T follicular helper cell (primary cell): ENCODE data around the gene TGFB3.
"Not testable (repeated sequence)": the region's sequence is repeated elsewhere in the genome, so short reads cannot be mapped to it uniquely, and the experiment has no call there.

ENCODE experiments used
- DNase-seq: peaks from one replicate; pipeline ENCODE4 v3.0.0-alpha.2; 2020; ENCODE audit warnings: low read depth

TGFB3 gene

DNA sequence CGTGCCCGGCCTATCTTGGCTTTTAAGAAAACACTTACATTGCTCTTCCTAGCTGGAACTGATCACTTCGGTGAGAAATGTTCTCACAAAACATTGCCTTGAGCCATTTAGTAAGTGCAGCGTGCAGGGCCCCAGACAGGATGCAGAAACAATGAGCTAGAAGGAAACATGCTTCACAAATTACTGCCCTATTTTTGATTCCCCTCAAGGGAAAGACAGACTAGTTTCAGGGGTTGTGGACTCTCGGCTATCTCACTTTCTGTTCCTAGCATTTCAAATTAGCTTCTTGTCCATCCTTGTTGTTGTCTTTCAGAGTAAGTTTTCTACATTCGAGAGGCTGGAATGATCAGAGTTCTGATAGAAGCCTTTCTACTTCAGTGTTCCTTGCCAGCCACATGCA is 21.6 kb downstream of the TGFB3 start:
- DNase-seq: no peak

DNA sequence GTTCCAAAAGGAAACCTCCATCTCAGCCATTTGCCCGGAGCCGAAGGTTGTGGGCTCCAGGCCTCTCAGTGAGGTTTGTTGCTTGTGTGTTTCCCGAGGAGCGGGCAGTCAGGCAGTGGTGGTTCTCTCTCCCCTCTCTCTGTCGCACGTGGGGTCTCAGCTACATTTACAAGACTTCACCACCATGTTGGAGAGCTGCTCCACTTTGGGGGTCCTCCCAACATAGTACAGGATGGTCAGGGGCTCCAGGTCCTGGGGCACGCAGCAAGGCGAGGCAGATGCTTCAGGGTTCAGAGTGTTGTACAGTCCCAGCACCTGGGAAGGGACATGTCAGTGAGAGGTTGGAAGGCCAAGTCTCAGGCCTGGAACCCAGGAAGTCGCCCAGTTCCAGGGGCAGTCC is 22.8 kb downstream of the TGFB3 start:
- no peak for DNase-seq

GRCh38 chr14:75952489-75952888 is 29.3 kb downstream of the TGFB3 start:
- DNase-seq: no peak

DNA sequence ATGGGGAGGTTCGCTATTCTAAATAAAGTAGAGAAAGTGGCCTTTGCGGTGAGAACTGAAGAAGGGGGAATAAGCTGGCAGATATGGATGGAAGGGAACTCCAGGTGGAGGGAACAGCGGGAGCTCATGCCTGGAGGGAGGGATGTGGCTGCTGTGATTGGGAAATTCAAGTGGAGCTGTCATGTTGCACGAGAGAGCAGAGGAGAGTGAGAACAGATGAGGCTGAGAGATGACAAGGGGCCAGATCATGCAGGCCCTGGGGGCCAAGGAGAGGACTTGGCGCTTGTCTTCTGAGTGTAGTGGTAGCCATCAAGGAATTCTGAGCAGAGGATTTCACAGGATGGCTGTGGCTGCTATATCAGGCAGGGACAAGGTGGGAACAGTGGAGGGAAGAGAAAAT is 35.0 kb downstream of the TGFB3 start:
- no peak for DNase-seq

DNA sequence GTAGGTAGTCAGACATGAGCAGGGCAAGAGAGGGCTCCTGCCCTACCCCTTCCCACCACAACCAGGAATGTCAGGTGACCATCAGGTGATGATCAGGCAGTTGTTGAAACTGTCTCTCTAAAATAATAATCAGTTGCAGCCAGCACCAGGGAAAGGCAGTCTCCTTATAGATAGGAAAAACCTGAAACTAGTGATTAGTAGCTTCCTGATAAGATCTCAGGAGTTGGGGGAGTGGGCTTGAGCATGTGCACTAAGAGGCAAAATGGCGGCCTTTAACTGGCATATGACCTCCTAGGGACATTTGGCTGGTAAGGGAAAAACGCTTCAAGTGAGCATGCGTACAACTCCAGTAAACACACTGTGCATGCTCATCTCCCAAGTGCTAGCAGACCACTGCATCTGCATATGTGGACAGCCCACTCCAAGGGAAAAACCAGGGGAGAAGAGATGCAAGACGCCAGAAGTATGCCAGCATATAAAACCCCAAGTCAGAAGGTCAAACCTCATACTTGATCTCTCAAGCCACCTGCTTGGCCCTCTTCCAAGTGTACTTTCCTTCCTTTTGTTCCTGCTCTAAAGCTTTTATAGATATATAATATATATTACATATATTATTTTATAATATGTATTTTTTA is 37.1 kb downstream of the TGFB3 start:
- no peak for DNase-seq

GRCh38 chr14:75941030-75941429 is 40.8 kb downstream of the TGFB3 start:
- no peak for DNase-seq

DNA sequence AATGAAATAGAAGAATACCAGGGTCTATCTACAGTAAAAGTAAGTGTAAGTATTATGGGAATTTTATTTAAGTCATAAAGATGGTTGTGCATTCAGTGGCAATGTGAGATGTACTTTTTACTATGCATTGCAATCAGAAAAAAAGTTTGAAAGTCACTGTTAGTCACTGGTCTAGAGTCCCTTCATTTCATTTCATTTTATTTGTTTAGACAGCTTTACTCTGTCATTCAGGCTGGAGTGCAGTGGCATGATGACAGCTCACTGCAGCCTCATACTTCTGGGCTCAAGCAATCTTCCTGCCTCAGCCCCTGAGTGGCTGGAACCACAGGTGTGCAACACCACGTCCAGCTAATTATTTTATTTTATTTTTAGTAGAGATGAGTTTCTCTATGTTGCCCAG is 42.6 kb downstream of the TGFB3 start:
- DNase-seq: no peak

DNA sequence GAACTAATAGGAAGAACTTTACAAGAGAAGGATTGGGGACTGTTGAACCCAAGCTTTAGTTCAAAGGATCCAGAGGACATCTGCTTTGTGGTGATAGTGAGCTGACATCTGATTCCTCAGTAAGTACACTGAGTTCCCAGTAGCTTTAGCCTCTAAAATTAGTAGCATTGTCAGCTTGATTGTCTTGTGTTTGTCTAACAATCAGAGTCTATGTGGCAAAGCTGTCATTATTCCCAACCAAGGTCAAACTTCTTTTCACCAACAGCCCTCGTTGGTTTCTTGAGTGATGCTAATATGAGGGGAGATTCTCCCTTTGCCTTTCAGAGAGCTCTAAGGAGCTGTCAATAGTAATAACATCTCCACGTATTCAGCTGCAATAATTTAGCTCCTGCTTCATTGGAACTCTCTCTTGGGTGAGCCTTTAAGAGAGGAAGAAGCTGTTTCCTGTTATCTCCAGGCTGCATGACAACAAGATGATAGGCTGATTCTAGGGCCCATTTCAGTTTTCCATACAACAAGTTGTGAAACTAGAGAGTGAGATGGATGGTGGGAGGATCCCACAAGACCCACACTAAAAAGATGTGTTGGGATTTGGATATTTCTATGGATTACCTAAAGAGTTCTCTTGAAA is 46.7 kb downstream of the TGFB3 start:
- DNase-seq: no peak

DNA sequence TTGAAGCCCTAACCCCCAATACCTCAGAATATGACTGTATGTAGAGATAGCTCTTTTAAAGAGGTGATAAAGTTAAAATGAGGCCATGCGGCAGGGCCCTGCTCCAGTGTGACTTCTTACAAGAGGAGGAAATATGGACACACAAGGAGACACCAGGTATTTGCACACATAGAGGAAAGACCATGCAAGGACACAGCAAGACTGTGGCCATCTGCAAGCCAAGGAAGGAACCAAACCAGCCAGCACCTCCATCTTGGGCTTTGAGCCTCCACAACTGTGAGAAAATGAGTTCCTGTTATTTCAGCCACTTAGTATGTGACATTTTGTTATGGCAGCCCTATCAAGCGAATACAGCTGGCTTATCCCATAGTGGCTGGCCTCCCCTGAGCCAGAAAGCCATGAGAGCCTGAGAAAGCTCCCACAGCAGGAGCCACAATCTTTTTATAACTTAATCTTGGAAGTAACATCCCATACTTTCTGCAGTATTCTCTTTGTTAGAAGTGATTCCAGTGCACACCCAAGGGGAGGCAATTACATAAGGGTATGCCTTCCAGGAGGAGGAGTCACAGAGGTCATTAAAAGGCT is 48.0 kb downstream of the TGFB3 start:
- DNase-seq: no peak

DNA sequence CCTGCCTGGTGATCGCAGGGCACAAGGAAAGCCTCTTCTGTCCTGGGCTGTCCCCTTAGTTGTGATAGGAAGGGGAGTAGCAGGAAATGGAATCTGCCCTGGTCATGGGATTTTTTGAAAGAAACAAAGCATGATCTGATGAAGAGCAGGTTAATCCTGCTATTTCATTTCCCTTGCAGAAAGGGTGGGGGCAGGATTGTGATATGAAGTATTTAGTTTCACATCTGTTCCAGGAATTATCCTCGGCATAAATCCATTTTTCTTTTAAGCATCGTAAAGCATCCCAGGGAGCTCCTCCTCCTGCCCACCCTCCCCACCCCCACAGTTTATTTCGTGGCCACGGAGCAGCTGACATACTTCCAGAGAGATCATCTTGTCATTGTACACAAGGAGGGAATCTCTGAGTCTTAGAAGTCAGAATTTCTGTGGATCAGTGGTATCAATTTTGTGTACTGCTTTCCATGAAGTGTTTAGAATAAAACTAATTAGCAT is 53.1 kb downstream of the TGFB3 start:
- no peak for DNase-seq

DNA sequence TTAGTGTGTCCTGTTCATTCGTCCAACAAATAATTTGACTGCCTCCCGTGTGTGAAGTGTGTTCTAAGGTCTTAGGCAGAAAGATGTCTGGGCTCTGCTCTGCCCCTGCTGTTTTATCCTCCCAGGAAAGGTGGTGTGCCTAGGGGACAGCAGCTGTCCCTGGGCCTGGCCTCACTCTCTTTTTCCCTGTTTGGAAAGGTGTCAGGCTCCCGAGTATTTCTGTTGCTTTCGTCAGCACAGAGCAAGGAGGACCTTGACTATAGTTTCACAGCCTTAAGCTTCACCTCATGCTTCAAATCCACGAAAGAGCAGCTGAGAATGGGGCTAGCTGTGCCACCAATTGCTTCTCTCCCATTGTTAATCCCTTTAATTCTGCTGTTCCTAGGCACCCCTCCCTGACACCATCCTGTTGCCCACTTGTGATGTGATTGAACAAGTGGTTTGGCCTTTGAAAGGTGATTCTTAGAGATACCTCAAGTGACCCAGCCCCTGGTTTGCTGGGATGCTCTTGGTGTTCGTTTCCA is 54.2 kb downstream of the TGFB3 start:
- no peak for DNase-seq

DNA sequence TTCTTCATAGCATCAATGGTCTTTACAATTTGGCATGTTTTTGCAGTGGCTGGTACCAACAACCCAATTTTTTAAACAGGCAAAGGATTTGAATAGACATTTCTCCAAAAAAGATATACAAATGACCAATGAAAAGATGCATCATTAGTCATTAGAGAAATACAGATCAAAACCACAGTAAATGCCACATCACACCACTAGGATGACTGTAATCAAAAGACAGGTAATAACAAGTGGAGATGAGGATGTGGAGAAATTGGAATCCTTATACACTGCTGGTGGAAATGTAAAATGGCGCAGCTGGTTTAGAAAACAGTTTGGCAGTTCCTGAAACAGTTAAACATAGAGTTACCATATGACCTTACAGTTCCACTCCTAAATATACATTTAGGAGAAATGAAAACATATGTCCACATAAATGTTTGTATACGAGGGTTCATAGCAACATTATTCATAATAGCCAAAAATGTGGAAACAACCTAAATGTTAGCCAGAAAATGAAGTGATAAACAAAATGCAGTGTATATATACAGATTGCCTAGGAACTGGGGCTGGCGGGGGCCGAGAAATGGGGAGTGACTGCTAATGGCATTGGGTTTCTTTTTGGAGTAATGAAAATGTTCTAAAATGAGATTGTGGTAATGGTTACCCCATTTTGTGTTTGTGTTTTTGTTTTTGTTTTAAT is 55.2 kb downstream of the TGFB3 start:
- DNase-seq: no peak

DNA sequence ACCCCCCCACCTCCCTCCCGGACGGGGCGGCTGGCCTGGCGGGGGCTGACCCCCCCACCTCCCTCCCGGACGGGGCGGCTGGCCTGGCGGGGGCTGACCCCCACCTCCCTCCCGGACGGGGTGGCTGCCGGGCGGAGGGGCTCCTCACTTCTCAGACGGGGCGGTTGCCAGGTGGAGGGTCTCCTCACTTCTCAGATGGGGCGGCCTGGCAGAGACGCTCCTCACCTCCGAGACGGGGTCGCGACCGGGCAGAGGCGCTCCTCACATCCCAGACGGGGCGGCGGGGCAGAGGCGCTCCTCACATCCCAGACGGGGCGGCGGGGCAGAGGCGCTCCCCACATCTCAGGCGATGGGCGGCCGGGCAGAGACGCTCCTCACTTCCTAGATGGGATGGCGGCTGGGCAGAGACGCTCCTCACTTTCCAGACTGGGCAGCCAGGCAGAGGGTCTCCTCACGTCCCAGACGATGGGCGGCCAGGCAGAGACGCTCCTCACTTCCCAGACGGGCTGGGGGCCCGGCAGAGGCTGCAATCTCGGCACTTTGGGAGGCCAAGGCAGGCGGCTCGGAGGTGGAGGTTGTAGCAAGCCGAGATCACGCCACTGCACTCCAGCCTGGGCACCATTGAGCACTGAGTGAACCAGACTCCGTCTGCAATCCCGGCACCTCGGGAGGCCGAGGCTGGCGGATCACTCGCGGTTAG is 56.5 kb downstream of the TGFB3 start:
- not testable (repeated sequence) for DNase-seq

DNA sequence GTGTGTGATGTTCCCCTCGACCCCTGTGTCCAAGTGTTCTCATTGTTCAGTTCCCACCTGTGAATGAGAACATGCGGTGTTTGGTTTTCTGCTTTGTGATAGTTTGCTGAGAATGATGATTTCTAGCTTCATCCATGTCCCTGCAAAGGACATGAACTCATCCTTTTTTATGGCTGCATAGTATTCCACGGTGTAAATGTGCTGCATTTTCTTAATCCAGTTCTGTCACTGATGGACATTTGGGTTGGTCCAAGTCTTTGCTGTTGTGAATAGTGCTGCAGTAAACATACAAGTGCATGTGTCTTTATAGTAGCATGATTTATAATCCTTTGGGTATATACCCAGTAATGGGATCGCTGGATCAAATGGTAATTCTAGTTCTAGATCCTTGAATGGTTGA is 61.4 kb downstream of the TGFB3 start:
- not testable (repeated sequence) for DNase-seq

DNA sequence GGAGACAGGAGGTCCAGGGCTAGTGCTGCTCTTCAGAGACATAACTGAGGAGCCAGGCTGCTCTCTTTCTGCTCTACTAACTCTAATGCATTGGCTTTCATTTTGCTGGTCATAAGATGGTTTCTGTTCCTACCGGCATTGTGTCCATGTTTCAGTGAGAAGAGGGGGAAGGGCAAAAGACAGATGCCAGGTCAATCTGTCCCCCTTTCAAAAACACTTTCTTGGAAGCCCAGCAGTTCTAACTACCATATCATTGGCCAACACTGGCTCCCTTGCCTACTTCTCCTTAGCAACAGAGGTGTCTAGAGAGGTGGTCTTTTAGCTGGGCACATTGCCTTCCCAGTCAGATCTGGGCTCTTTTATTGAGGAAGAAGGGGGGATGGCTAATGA is 63.9 kb downstream of the TGFB3 start:
- DNase-seq: no peak

GRCh38 chr14:75917322-75917945 is 64.4 kb downstream of the TGFB3 start:
- no peak for DNase-seq

DNA sequence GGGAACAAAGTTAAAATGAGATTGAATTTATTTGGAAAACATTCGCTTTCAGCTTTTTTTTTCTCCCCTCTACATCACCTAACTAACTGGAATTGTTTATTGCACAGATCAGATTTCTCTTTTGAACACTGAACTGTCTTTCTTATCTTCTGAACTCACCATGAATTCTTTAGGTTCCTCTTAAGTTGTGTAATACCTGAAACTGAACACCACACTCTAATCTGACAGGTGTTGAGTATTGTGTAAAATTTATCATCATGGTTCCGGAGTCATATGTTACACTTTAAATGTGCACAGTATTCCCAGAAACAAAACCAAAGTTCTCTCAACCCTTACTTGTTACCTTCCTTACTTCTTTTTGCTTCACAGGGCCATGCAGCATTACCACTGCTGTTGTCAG is 66.8 kb downstream of the TGFB3 start:
- no peak for DNase-seq

- no peak for DNase-seq
These were observed 68.6 kb downstream of the TGFB3 start for GRCh38 chr14:75913183-75913582.

DNA sequence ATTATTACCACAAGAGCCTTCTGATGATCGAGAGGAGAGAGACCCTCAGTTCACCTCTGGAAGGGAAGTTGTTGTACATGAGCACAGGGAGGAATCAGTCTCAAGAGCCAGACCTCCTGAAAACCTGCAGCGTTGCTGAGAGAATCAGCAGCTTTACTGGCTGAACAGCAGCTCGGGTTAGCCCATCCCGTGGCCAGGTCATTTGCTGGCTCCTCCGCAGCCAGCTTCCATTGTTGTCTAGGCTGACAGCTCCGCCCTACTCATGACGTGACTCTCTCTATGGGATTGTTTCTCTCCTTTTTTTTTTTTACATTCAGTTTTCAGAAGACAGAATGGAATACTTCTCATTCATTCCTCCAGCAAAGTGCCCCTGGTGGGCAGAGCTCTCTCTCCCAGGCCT is 69.9 kb downstream of the TGFB3 start:
- DNase-seq: no peak

- no peak for DNase-seq
These were observed 71.7 kb downstream of the TGFB3 start for GRCh38 chr14:75910048-75910447.

- no peak for DNase-seq
These were observed 72.2 kb downstream of the TGFB3 start for GRCh38 chr14:75909630-75910029.
